ENCODE measurements around the gene FGF14.

Gene FGF14

GRCh38 chr13:102401766-102402165 is at the start of gene FGF14:
Gene FGF14, minus strand, starts transcription at chr13:102402048.
- no peaks in the 10 kb centered on the region for H3K36me3 ChIP-seq (ENCODE audit: control insufficient read depth in 5 of 5, insufficient read depth in 5 of 5, low read length in 5 of 5)
- H3K4me1 ChIP-seq (ENCODE audit: control insufficient read depth in 5 of 5, insufficient read depth in 5 of 5, low read length in 5 of 5): peaks cover 0 to 31% (median 27%) of the 10 kb centered on the region in 5 donors
- H3K9me3 ChIP-seq (ENCODE audit: control insufficient read depth in 5 of 5, low read length in 5 of 5): no peaks in the 10 kb centered on the region
- peak within 1 kb of the TSS in 3 of 5 donors; percentile 23 to 45 (median 39) for H3K9ac ChIP-seq (ENCODE audit: low read length in 5 of 5)
- peak within 1 kb of the TSS; percentile 66 to 78 (median 75) for H3K4me3 ChIP-seq (ENCODE audit: low read depth in 1 of 5, low read length in 5 of 5)
- peaks cover 6 to 35% (median 21%) of the 10 kb centered on the region in 5 donors for H3K27me3 ChIP-seq (ENCODE audit: control insufficient read depth in 5 of 5, insufficient read depth in 4 of 5, low read length in 5 of 5)
- peak within 1 kb of the TSS; percentile 46 for H3K27ac ChIP-seq (ENCODE audit: low read depth, low read length)

GRCh38 chr13:102443249-102443648 is 41.4 kb upstream of the FGF14 start:
- no peaks in the 10 kb centered on the region for H3K9me3 ChIP-seq (ENCODE audit: control insufficient read depth in 5 of 5, low read length in 5 of 5)
- no peak overlapping the region for H3K9ac ChIP-seq (ENCODE audit: low read length in 5 of 5)
- H3K4me3 ChIP-seq (ENCODE audit: low read depth in 1 of 5, low read length in 5 of 5): no peak overlapping the region
- no peaks in the 10 kb centered on the region for H3K36me3 ChIP-seq (ENCODE audit: control insufficient read depth in 5 of 5, insufficient read depth in 5 of 5, low read length in 5 of 5)
- H3K27me3 ChIP-seq (ENCODE audit: control insufficient read depth in 5 of 5, insufficient read depth in 4 of 5, low read length in 5 of 5): no peaks in the 10 kb centered on the region
- no peak overlapping the region for H3K27ac ChIP-seq (ENCODE audit: low read depth, low read length)
- no peaks in the 10 kb centered on the region for H3K4me1 ChIP-seq (ENCODE audit: control insufficient read depth in 5 of 5, insufficient read depth in 5 of 5, low read length in 5 of 5)

DNA sequence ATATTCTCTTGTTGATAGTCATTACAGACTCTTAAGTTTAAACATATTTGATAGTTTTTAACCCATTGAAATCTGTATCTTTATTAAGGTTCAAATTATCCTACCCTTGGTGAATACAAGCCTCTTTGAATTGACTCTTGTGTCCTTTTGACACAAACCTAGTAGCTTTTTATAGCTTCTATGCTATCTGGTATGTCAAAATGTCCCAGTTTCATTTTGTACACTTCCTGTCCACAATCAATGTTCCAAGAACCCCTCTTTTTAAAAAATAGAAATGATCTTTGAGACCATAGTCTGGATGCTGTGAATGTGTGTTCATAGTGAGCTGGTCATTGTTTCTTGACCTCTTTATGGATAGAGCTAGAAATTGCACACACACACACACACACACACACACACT is 39.2 kb upstream of the FGF14 start:
- no peaks in the 10 kb centered on the region for H3K9me3 ChIP-seq (ENCODE audit: control insufficient read depth in 5 of 5, low read length in 5 of 5)

DNA sequence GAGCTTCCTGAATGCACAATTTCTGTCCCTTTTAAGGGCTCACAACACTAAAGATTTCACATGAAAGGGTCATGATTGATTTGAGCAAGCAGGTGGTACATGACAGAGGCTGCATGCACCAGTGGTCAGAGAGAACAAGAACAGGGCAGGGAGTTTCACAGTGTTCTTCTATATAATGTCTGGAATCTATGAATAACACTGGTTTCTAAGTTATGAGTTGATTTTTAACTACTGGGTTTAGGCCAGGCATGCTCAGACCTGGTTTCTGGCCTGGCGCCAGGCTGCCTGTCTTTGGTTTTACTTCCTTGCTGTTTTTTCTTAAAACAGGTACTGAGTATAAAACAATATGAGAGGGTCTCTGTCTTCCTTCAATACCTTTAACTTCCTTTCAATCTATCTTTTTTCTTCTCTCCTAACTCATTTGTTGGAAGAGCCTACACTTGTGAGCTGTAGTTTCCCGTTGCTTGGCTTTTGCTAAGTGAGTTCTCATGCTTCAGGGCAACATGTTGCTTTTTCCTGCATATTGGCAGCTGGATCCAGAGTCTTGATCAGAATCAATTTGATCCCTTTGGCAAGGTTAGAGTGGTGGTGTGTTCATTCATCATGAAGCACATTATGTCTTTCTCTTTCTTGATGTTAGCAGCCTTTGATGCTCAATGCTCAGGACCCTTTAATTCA is 38.5 kb upstream of the FGF14 start:
- H3K4me1 ChIP-seq (ENCODE audit: control insufficient read depth in 5 of 5, insufficient read depth in 5 of 5, low read length in 5 of 5): no peaks in the 10 kb centered on the region
- no peaks in the 10 kb centered on the region for H3K27me3 ChIP-seq (ENCODE audit: control insufficient read depth in 5 of 5, insufficient read depth in 4 of 5, low read length in 5 of 5)
- H3K9ac ChIP-seq (ENCODE audit: low read length in 5 of 5): no peak overlapping the region
- H3K4me3 ChIP-seq (ENCODE audit: low read depth in 1 of 5, low read length in 5 of 5): no peak overlapping the region
- H3K36me3 ChIP-seq (ENCODE audit: control insufficient read depth in 5 of 5, insufficient read depth in 5 of 5, low read length in 5 of 5): no peaks in the 10 kb centered on the region
- no peak overlapping the region for H3K27ac ChIP-seq (ENCODE audit: low read depth, low read length)
- H3K9me3 ChIP-seq (ENCODE audit: control insufficient read depth in 5 of 5, low read length in 5 of 5): no peaks in the 10 kb centered on the region

More for the DNA sequence above, 39.2 kb upstream of the FGF14 start:
- Histone ChIP-seq H3K4me1 (ENCODE audit: control insufficient read depth in 5 of 5, insufficient read depth in 5 of 5, low read length in 5 of 5) (no peaks in the 10 kb centered on the region), H3K9ac (ENCODE audit: low read length in 5 of 5) (no peak overlapping the region), H3K27me3 (ENCODE audit: control insufficient read depth in 5 of 5, insufficient read depth in 4 of 5, low read length in 5 of 5) (no peaks in the 10 kb centered on the region), H3K36me3 (ENCODE audit: control insufficient read depth in 5 of 5, insufficient read depth in 5 of 5, low read length in 5 of 5) (no peaks in the 10 kb centered on the region), H3K4me3 (ENCODE audit: low read depth in 1 of 5, low read length in 5 of 5) (no peak overlapping the region), H3K27ac (ENCODE audit: low read depth, low read length) (no peak overlapping the region)

GRCh38 chr13:102422690-102423089 is 20.8 kb upstream of the FGF14 start:
- H3K27me3 ChIP-seq (ENCODE audit: control insufficient read depth in 5 of 5, insufficient read depth in 4 of 5, low read length in 5 of 5): no peaks in the 10 kb centered on the region
- H3K9ac ChIP-seq (ENCODE audit: low read length in 5 of 5): no peak overlapping the region
- no peaks in the 10 kb centered on the region for H3K4me1 ChIP-seq (ENCODE audit: control insufficient read depth in 5 of 5, insufficient read depth in 5 of 5, low read length in 5 of 5)
- no peak overlapping the region for H3K4me3 ChIP-seq (ENCODE audit: low read depth in 1 of 5, low read length in 5 of 5)
- H3K9me3 ChIP-seq (ENCODE audit: control insufficient read depth in 5 of 5, low read length in 5 of 5): peaks cover 4 to 30% (median 13%) of the 10 kb centered on the region in 5 donors
- no peak overlapping the region for H3K27ac ChIP-seq (ENCODE audit: low read depth, low read length)
- H3K36me3 ChIP-seq (ENCODE audit: control insufficient read depth in 5 of 5, insufficient read depth in 5 of 5, low read length in 5 of 5): no peaks in the 10 kb centered on the region

GRCh38 chr13:102405499-102406100 is 3.8 kb upstream of the FGF14 start:
- H3K36me3 ChIP-seq (ENCODE audit: control insufficient read depth in 5 of 5, insufficient read depth in 5 of 5, low read length in 5 of 5): no peaks in the 10 kb centered on the region
- H3K9ac ChIP-seq (ENCODE audit: low read length in 5 of 5): no peak overlapping the region
- H3K27ac ChIP-seq (ENCODE audit: low read depth, low read length): no peak overlapping the region
- no peak overlapping the region for H3K4me3 ChIP-seq (ENCODE audit: low read depth in 1 of 5, low read length in 5 of 5)
- peaks cover under 1 to 21% (median 12%) of the 10 kb centered on the region in 5 donors for H3K27me3 ChIP-seq (ENCODE audit: control insufficient read depth in 5 of 5, insufficient read depth in 4 of 5, low read length in 5 of 5)
- H3K9me3 ChIP-seq (ENCODE audit: control insufficient read depth in 5 of 5, low read length in 5 of 5): no peaks in the 10 kb centered on the region
- peaks cover 0 to 19% (median 15%) of the 10 kb centered on the region in 5 donors for H3K4me1 ChIP-seq (ENCODE audit: control insufficient read depth in 5 of 5, insufficient read depth in 5 of 5, low read length in 5 of 5)

DNA sequence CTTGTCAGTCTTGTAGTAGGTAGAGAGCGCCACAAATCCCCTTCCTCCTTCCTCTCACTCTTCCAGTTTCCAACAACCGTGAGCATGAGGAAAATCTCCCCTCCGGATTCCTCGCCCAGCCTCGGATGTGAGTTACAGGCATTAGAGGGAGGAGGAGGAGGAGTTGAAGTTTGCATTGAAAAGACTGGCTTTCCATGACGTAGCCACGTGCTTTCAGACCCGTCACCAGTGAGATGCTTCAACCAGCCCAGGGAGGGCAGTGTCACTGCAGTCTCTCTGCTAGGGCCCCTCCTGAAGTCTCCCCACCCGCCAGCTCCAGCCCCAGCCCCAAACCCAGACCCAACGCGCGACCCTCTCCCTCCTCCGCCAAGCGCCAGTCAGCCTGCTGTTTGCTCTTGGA is 442 bp upstream of the FGF14 start:
- Histone ChIP-seq H3K36me3 (ENCODE audit: control insufficient read depth in 5 of 5, insufficient read depth in 5 of 5, low read length in 5 of 5) (no peaks in the 10 kb centered on the region), H3K4me1 (ENCODE audit: control insufficient read depth in 5 of 5, insufficient read depth in 5 of 5, low read length in 5 of 5) (peaks cover 0 to 31% (median 27%) of the 10 kb centered on the region in 5 donors), H3K4me3 (ENCODE audit: low read depth in 1 of 5, low read length in 5 of 5) (peak overlapping the region; percentile 33 to 78 (median 69)), H3K9me3 (ENCODE audit: control insufficient read depth in 5 of 5, low read length in 5 of 5) (no peaks in the 10 kb centered on the region), H3K27me3 (ENCODE audit: control insufficient read depth in 5 of 5, insufficient read depth in 4 of 5, low read length in 5 of 5) (peaks cover 6 to 35% (median 18%) of the 10 kb centered on the region in 5 donors), H3K27ac (ENCODE audit: low read depth, low read length) (peak overlapping the region; percentile 46), H3K9ac (ENCODE audit: low read length in 5 of 5) (peak overlapping the region in 1 of 5 donors; percentile 22)

DNA sequence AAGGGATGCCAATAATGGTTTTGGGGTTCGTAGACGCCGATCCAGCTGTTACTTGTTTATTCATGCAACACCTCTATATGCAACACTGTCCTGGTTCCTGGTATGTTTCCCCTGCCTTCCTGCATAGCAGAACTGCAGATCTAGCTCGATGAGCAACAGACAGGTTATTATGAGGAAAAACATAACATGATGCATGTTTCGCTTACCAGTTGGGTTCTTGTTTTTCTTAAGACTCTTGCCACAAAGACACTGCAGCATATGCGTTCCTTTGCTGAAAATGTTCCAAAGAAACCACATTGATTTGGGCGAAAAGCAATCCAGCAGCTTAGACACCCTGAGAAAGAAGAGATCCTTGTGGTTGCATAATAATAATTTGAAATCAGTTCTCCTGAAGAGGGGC is 583 bp downstream of the FGF14 start:
- Histone ChIP-seq H3K9ac (ENCODE audit: low read length in 5 of 5) (peak overlapping the region in 2 of 5 donors; percentile 23 to 45), H3K36me3 (ENCODE audit: control insufficient read depth in 5 of 5, insufficient read depth in 5 of 5, low read length in 5 of 5) (no peaks in the 10 kb centered on the region), H3K4me3 (ENCODE audit: low read depth in 1 of 5, low read length in 5 of 5) (peak overlapping the region; percentile 66 to 78 (median 75)), H3K4me1 (ENCODE audit: control insufficient read depth in 5 of 5, insufficient read depth in 5 of 5, low read length in 5 of 5) (peaks cover 0 to 31% (median 27%) of the 10 kb centered on the region in 5 donors), H3K9me3 (ENCODE audit: control insufficient read depth in 5 of 5, low read length in 5 of 5) (no peaks in the 10 kb centered on the region), H3K27ac (ENCODE audit: low read depth, low read length) (peak overlapping the region; percentile 10), H3K27me3 (ENCODE audit: control insufficient read depth in 5 of 5, insufficient read depth in 4 of 5, low read length in 5 of 5) (peaks cover 6 to 35% (median 21%) of the 10 kb centered on the region in 5 donors)

DNA sequence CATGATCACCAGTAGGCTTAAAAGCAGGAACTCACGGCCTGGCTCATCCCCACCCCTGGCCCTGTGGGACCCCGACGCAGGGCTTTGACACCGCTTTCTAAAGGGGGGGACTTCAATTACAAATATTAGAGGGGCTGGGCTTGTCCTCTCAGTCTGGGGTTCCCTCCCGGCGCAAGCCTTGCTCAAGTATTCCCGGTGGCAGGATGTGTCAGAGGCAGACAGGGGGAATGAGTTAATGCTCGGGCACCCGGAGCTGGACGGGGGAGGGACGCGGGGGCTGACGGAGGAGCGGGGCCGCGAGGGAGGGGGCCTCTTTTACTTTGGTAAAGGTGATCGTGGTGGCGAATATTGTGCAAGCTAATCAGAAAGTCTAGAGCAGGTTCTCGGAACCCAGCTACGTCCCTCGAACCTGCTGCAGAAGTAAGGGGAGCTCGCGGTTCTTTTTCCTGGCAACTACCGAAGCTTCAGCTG is 1.1 kb downstream of the FGF14 start:
- Histone ChIP-seq H3K27me3 (ENCODE audit: control insufficient read depth in 5 of 5, insufficient read depth in 4 of 5, low read length in 5 of 5) (peaks cover 6 to 35% (median 21%) of the 10 kb centered on the region in 5 donors), H3K27ac (ENCODE audit: low read depth, low read length) (peak overlapping the region; percentile 10), H3K9ac (ENCODE audit: low read length in 5 of 5) (peak overlapping the region in 2 of 5 donors; percentile 39 to 45), H3K9me3 (ENCODE audit: control insufficient read depth in 5 of 5, low read length in 5 of 5) (no peaks in the 10 kb centered on the region), H3K4me3 (ENCODE audit: low read depth in 1 of 5, low read length in 5 of 5) (peak overlapping the region; percentile 66 to 78 (median 75)), H3K4me1 (ENCODE audit: control insufficient read depth in 5 of 5, insufficient read depth in 5 of 5, low read length in 5 of 5) (peaks cover 0 to 31% (median 27%) of the 10 kb centered on the region in 5 donors), H3K36me3 (ENCODE audit: control insufficient read depth in 5 of 5, insufficient read depth in 5 of 5, low read length in 5 of 5) (no peaks in the 10 kb centered on the region)
